OCI-LY3 (cell line): Measurements from ENCODE around the gene SUCNR1.
"Not testable (repeated sequence)": the region's sequence is repeated elsewhere in the genome, so short reads cannot be mapped to it uniquely, and the experiment has no call there.

ENCODE experiments used
- H2AFZ ChIP-seq: fragments of 200-600, 300-600 bp; shearing (Covaris generic); 2 replicates; pipeline ENCODE4 v1.6.0; 2014; ENCODE audit warnings: antibody characterized with exemption, low read depth, low read length
- H3K27ac ChIP-seq: fragments of 200-600, 300-600 bp; sonication (generic); 2 replicates; pipeline ENCODE4 v1.5.1; 2014; ENCODE audit warnings: mild to moderate bottlenecking, low read length, moderate library complexity, mixed read lengths
- H3K27me3 ChIP-seq: fragments of 200-600, 300-600 bp; sonication (generic); 2 replicates; pipeline ENCODE4 v1.6.1; 2014; ENCODE audit warnings: low read depth, low read length, mixed read lengths
- H3K36me3 ChIP-seq: fragments of 200-600, 300-600 bp; sonication (generic); replicated peaks from 2 replicates; pipeline ENCODE3; 2014; ENCODE audit warnings: low read depth, low read length, mixed read lengths
- H3K4me1 ChIP-seq: fragments of 300-600, 200-600 bp; sonication (generic); 2 replicates; pipeline ENCODE4 v1.6.1; 2014; ENCODE audit warnings: low read length, mixed read lengths
- H3K4me2 ChIP-seq: fragments of 200-600, 300-600 bp; sonication (generic); 2 replicates; pipeline ENCODE4 v1.6.1; 2014; ENCODE audit warnings: low read length, mixed read lengths
- H3K4me3 ChIP-seq: fragments of 300-600, 200-600 bp; sonication (generic); 2 replicates; pipeline ENCODE4 v1.5.1; 2014; ENCODE audit warnings: antibody characterized with exemption, mild to moderate bottlenecking, low read length, moderate library complexity
- H3K79me2 ChIP-seq: fragments of 300-600, 200-600 bp; shearing (Covaris generic); 2 replicates; pipeline ENCODE4 v1.6.1; 2014; ENCODE audit warnings: mild to moderate bottlenecking, low read length, mixed read lengths
- H3K9ac ChIP-seq: fragments of 300-600, 200-600 bp; shearing (Covaris generic); 2 replicates; pipeline ENCODE4 v1.6.0; 2014; ENCODE audit warnings: mild to moderate bottlenecking, low read length, moderate library complexity
- H3K9me3 ChIP-seq: fragments of 200-600, 300-600 bp; shearing (Covaris generic); 2 replicates; pipeline ENCODE4 v1.6.1; 2014; ENCODE audit warnings: low read length, mixed read lengths; ENCODE audit not compliant: insufficient read depth
- H4K20me1 ChIP-seq: fragments of 200-600, 300-600 bp; sonication (generic); 2 replicates; pipeline ENCODE4 v1.6.1; 2016; ENCODE audit warnings: low read length, mixed read lengths; ENCODE audit not compliant: insufficient read depth
- CTCF ChIP-seq: fragments of 200-600, 300-600 bp; sonication (generic); IDR thresholded peaks from 2 replicates; pipeline ENCODE4 v1.5.1; 2014; ENCODE audit warnings: antibody characterized with exemption, low read length, low read depth
- EZH2phosphoT487 ChIP-seq: fragments of 200-600 bp; shearing (Covaris generic); IDR thresholded peaks from 2 replicates; pipeline ENCODE4 v1.6.1; 2018; ENCODE audit warnings: antibody characterized with exemption, mixed run types, low read depth

The SUCNR1 gene

GRCh38 chr3:151845306-151845905 lies 28.0 kb upstream of the SUCNR1 start:
- no peak overlapping the region for H3K27ac ChIP-seq
- no peak overlapping the region for H3K4me3 ChIP-seq
- H3K27me3 ChIP-seq = no peaks in the 10 kb centered on the region
- H3K79me2 ChIP-seq = no peaks in the 10 kb centered on the region
- H4K20me1 ChIP-seq = no peaks in the 10 kb centered on the region
- H2AFZ ChIP-seq = peak overlapping the region; percentile 49; the same call in 1 of the 2 replicates
- no peaks in the 10 kb centered on the region for H3K9me3 ChIP-seq
- no peak for TF ChIP-seq EZH2phosphoT487
- TF ChIP-seq CTCF = no peak
- H3K36me3 ChIP-seq = no peaks in the 10 kb centered on the region
- H3K9ac ChIP-seq = no peak overlapping the region
- no peak overlapping the region for H3K4me2 ChIP-seq
- H3K4me1 ChIP-seq = no peaks in the 10 kb centered on the region

- H3K4me3 ChIP-seq, H3K27ac ChIP-seq, H3K36me3 ChIP-seq, H4K20me1 ChIP-seq, H3K79me2 ChIP-seq, H3K4me2 ChIP-seq, H3K9me3 ChIP-seq, H3K4me1 ChIP-seq, H3K27me3 ChIP-seq, H2AFZ ChIP-seq, H3K9ac ChIP-seq: not testable (repeated sequence)
These were observed 23.4 kb upstream of the SUCNR1 start for GRCh38 chr3:151850065-151850464.

- TF ChIP-seq CTCF (no peak), EZH2phosphoT487 (no peak)
- H3K27me3 ChIP-seq = no peaks in the 10 kb centered on the region
- H3K79me2 ChIP-seq = no peaks in the 10 kb centered on the region
- no peak overlapping the region for H3K4me2 ChIP-seq
- H2AFZ ChIP-seq = no peak overlapping the region
- no peaks in the 10 kb centered on the region for H3K36me3 ChIP-seq
- H3K4me3 ChIP-seq = no peak overlapping the region
- no peaks in the 10 kb centered on the region for H3K4me1 ChIP-seq
- no peaks in the 10 kb centered on the region for H4K20me1 ChIP-seq
- no peak overlapping the region for H3K27ac ChIP-seq
- no peaks in the 10 kb centered on the region for H3K9me3 ChIP-seq
- H3K9ac ChIP-seq = no peak overlapping the region
These were observed 21.2 kb upstream of the SUCNR1 start for GRCh38 chr3:151852074-151852811.

- H3K4me2 ChIP-seq = no peak overlapping the region
- no peak overlapping the region for H3K9ac ChIP-seq
- no peak overlapping the region for H3K27ac ChIP-seq
- H2AFZ ChIP-seq = no peak overlapping the region
- H3K79me2 ChIP-seq = no peaks in the 10 kb centered on the region
- H3K9me3 ChIP-seq = no peaks in the 10 kb centered on the region
- H3K4me3 ChIP-seq = no peak overlapping the region
- no peaks in the 10 kb centered on the region for H3K36me3 ChIP-seq
- TF ChIP-seq CTCF (no peak), EZH2phosphoT487 (no peak)
- H3K27me3 ChIP-seq = no peaks in the 10 kb centered on the region
- no peaks in the 10 kb centered on the region for H4K20me1 ChIP-seq
- H3K4me1 ChIP-seq = no peaks in the 10 kb centered on the region
These were observed 17.3 kb upstream of the SUCNR1 start for GRCh38 chr3:151856118-151856517.
